ENCODE data around the gene SPPL3. TPM values are rescaled to one million over a fixed set of nuclear protein-coding genes. Genes with fewer than 3 reads are reported as not detected.

The SPPL3 gene
- total RNA-seq, 2 experiments from 2014 or later, result 21.3 to 24.2 TPM

GRCh38 chr12:120856980-120857379 is 47.2 kb downstream of the SPPL3 start:
- DNase-seq (no peak), ATAC-seq (peak; percentile 39)
- Mint-ChIP-seq H3K36me3 (peaks cover 12% of the 10 kb centered on the region), H3K27me3 (no peaks in the 10 kb centered on the region), H3K9me3 (ENCODE audit: low read depth) (peaks cover 3% of the 10 kb centered on the region), H3K4me1 (peaks cover 29% of the 10 kb centered on the region), H3K27ac (no peak overlapping the region), H3K4me3 (no peak overlapping the region)
- CTCF ChIA-PET, result interaction anchor here (0.8 to 1.5 kb wide), 14 partner anchors 11 to 240 kb away, joined by 3 to 11 read pairs (median 4); no protein-coding TSS in a partner anchor

- peaks cover 38% of the 10 kb centered on the region for H3K4me1 Mint-ChIP-seq
- peak overlapping the region; percentile 32 for H3K27ac Mint-ChIP-seq
- no peak overlapping the region for H3K4me3 Mint-ChIP-seq
- peaks cover 3% of the 10 kb centered on the region for H3K9me3 Mint-ChIP-seq (ENCODE audit: low read depth)
- CTCF ChIA-PET, result interaction anchor here (1.0 to 1.5 kb wide), 10 partner anchors 10 to 241 kb away, joined by 3 to 11 read pairs (median 4); no protein-coding TSS in a partner anchor
- ATAC-seq (peak; percentile 42), DNase-seq (no peak)
- no peaks in the 10 kb centered on the region for H3K27me3 Mint-ChIP-seq
- H3K36me3 Mint-ChIP-seq, result peaks cover 12% of the 10 kb centered on the region
These were observed 48.2 kb downstream of the SPPL3 start for GRCh38 chr12:120855823-120856588.

GRCh38 chr12:120854804-120855203 is 49.4 kb downstream of the SPPL3 start:
- Mint-ChIP-seq H3K4me3 (no peak overlapping the region), H3K27me3 (no peaks in the 10 kb centered on the region), H3K9me3 (ENCODE audit: low read depth) (peaks cover 3% of the 10 kb centered on the region), H3K4me1 (peaks cover 47% of the 10 kb centered on the region), H3K27ac (no peak overlapping the region), H3K36me3 (peaks cover 12% of the 10 kb centered on the region)
- ATAC-seq (no peak), DNase-seq (no peak)
- CTCF ChIA-PET, result interaction anchor here (1.2 to 1.3 kb wide), 2 partner anchors 59 to 117 kb away, joined by 3 to 4 read pairs; no protein-coding TSS in a partner anchor

- no peaks in the 10 kb centered on the region for H3K9me3 Mint-ChIP-seq (ENCODE audit: low read depth)
- H3K4me1 Mint-ChIP-seq, result peaks cover 47% of the 10 kb centered on the region
- no peak for ATAC-seq
- H3K27me3 Mint-ChIP-seq, result no peaks in the 10 kb centered on the region
- DNase-seq, result no peak
- no peak overlapping the region for H3K27ac Mint-ChIP-seq
- no peak overlapping the region for H3K4me3 Mint-ChIP-seq
- CTCF ChIA-PET, result interaction anchor here (0.6 kb wide), 1 partner anchor 325 kb away, joined by 3 read pairs; no protein-coding TSS in a partner anchor
- H3K36me3 Mint-ChIP-seq, result peaks cover 3% of the 10 kb centered on the region
These were observed 51.0 kb downstream of the SPPL3 start for GRCh38 chr12:120853188-120853587.

GRCh38 chr12:120851944-120852343 is 52.2 kb downstream of the SPPL3 start:
- DNase-seq, result no peak
- Mint-ChIP-seq H3K9me3 (ENCODE audit: low read depth) (no peaks in the 10 kb centered on the region), H3K36me3 (no peaks in the 10 kb centered on the region), H3K27ac (no peak overlapping the region), H3K4me3 (no peak overlapping the region), H3K27me3 (no peaks in the 10 kb centered on the region), H3K4me1 (peaks cover 40% of the 10 kb centered on the region)
- CTCF ChIA-PET, result interaction anchor here (0.5 kb wide), 1 partner anchor 22 kb away, joined by 4 read pairs; no protein-coding TSS in a partner anchor
- no peak for ATAC-seq

GRCh38 chr12:120851444-120851843 is 52.7 kb downstream of the SPPL3 start:
- H3K27ac Mint-ChIP-seq, result no peak overlapping the region
- peaks cover 36% of the 10 kb centered on the region for H3K4me1 Mint-ChIP-seq
- DNase-seq, result no peak
- no peaks in the 10 kb centered on the region for H3K9me3 Mint-ChIP-seq (ENCODE audit: low read depth)
- no peaks in the 10 kb centered on the region for H3K27me3 Mint-ChIP-seq
- no peak overlapping the region for H3K4me3 Mint-ChIP-seq
- ATAC-seq, result no peak
- no peaks in the 10 kb centered on the region for H3K36me3 Mint-ChIP-seq
- CTCF ChIA-PET, result interaction anchor here (0.5 kb wide), 1 partner anchor 23 kb away, joined by 4 read pairs; no protein-coding TSS in a partner anchor

- DNase-seq (no peak), ATAC-seq (no peak)
- H3K4me3 Mint-ChIP-seq, result no peak overlapping the region
- no peak overlapping the region for H3K27ac Mint-ChIP-seq
- H3K9me3 Mint-ChIP-seq (ENCODE audit: low read depth), result no peaks in the 10 kb centered on the region
- H3K27me3 Mint-ChIP-seq, result no peaks in the 10 kb centered on the region
- no peaks in the 10 kb centered on the region for H3K36me3 Mint-ChIP-seq
- CTCF ChIA-PET, result interaction anchor here (1.8 kb wide), 1 partner anchor 53 kb away, joined by 4 read pairs; no protein-coding TSS in a partner anchor
- peaks cover 37% of the 10 kb centered on the region for H3K4me1 Mint-ChIP-seq
These were observed 54.4 kb downstream of the SPPL3 start for GRCh38 chr12:120849765-120850164.

- DNase-seq, result no peak
- Mint-ChIP-seq H3K27me3 (no peaks in the 10 kb centered on the region), H3K27ac (no peak overlapping the region), H3K36me3 (no peaks in the 10 kb centered on the region), H3K9me3 (ENCODE audit: low read depth) (no peaks in the 10 kb centered on the region), H3K4me3 (no peak overlapping the region), H3K4me1 (peaks cover 32% of the 10 kb centered on the region)
- CTCF ChIA-PET, result no interaction called here
- no peak for ATAC-seq
These were observed 56.3 kb downstream of the SPPL3 start for GRCh38 chr12:120847814-120848213.

- no peak for DNase-seq
- no peaks in the 10 kb centered on the region for H3K27me3 Mint-ChIP-seq
- ATAC-seq, result no peak
- H3K27ac Mint-ChIP-seq, result no peak overlapping the region
- no peak overlapping the region for H3K4me3 Mint-ChIP-seq
- no peaks in the 10 kb centered on the region for H3K36me3 Mint-ChIP-seq
- peaks cover 32% of the 10 kb centered on the region for H3K4me1 Mint-ChIP-seq
- H3K9me3 Mint-ChIP-seq (ENCODE audit: low read depth), result no peaks in the 10 kb centered on the region
- CTCF ChIA-PET, result no interaction called here
These were observed 56.8 kb downstream of the SPPL3 start for GRCh38 chr12:120847392-120847791.

- no peak for ATAC-seq
- DNase-seq, result no peak
- CTCF ChIA-PET, result interaction anchor here (1.0 kb wide), 1 partner anchor 10 kb away, joined by 4 read pairs; no protein-coding TSS in a partner anchor
- no peak overlapping the region for H3K27ac Mint-ChIP-seq
- H3K4me3 Mint-ChIP-seq, result no peak overlapping the region
- H3K9me3 Mint-ChIP-seq (ENCODE audit: low read depth), result no peaks in the 10 kb centered on the region
- no peaks in the 10 kb centered on the region for H3K36me3 Mint-ChIP-seq
- H3K4me1 Mint-ChIP-seq, result peaks cover 32% of the 10 kb centered on the region
- no peaks in the 10 kb centered on the region for H3K27me3 Mint-ChIP-seq
These were observed 57.4 kb downstream of the SPPL3 start for GRCh38 chr12:120846721-120847120.

GRCh38 chr12:120845696-120846095 is 58.5 kb downstream of the SPPL3 start:
- ATAC-seq (no peak), DNase-seq (no peak)
- H3K36me3 Mint-ChIP-seq, result no peaks in the 10 kb centered on the region
- H3K9me3 Mint-ChIP-seq (ENCODE audit: low read depth), result no peaks in the 10 kb centered on the region
- H3K27me3 Mint-ChIP-seq, result no peaks in the 10 kb centered on the region
- CTCF ChIA-PET, result interaction anchor here (1.0 to 1.6 kb wide), 3 partner anchors 11 to 94 kb away, joined by 3 to 5 read pairs (median 4); no protein-coding TSS in a partner anchor
- peaks cover 22% of the 10 kb centered on the region for H3K4me1 Mint-ChIP-seq
- H3K27ac Mint-ChIP-seq, result no peak overlapping the region
- H3K4me3 Mint-ChIP-seq, result no peak overlapping the region

GRCh38 chr12:120844768-120845449 is 59.2 kb downstream of the SPPL3 start:
- H3K4me1 Mint-ChIP-seq, result peaks cover 16% of the 10 kb centered on the region
- no peaks in the 10 kb centered on the region for H3K9me3 Mint-ChIP-seq (ENCODE audit: low read depth)
- H3K27me3 Mint-ChIP-seq, result no peaks in the 10 kb centered on the region
- CTCF ChIA-PET, result interaction anchor here (1.0 to 1.6 kb wide), 3 partner anchors 12 to 197 kb away, joined by 3 to 5 read pairs (median 3); no protein-coding TSS in a partner anchor
- no peak overlapping the region for H3K27ac Mint-ChIP-seq
- H3K4me3 Mint-ChIP-seq, result no peak overlapping the region
- DNase-seq, result no peak
- peaks cover 3% of the 10 kb centered on the region for H3K36me3 Mint-ChIP-seq
- no peak for ATAC-seq

- DNase-seq (no peak), ATAC-seq (no peak)
- CTCF ChIA-PET, result interaction anchor here (1.0 to 1.6 kb wide), 2 partner anchors 12 to 196 kb away, joined by 3 to 5 read pairs; no protein-coding TSS in a partner anchor
- no peaks in the 10 kb centered on the region for H3K27me3 Mint-ChIP-seq
- H3K36me3 Mint-ChIP-seq, result peaks cover 3% of the 10 kb centered on the region
- H3K27ac Mint-ChIP-seq, result no peak overlapping the region
- H3K9me3 Mint-ChIP-seq (ENCODE audit: low read depth), result no peaks in the 10 kb centered on the region
- peaks cover 16% of the 10 kb centered on the region for H3K4me1 Mint-ChIP-seq
- no peak overlapping the region for H3K4me3 Mint-ChIP-seq
These were observed 59.9 kb downstream of the SPPL3 start for GRCh38 chr12:120844297-120844696.

Measured in activated CD8-positive, alpha-beta memory T cell treated with anti-CD3 and anti-CD28 coated beads, Interleukin-2, amount 10 ng/mL, durations not matched to agents 7 days and 5 days (primary cell).